HG02588 (cell line): ENCODE measurements around the gene CRKL.

Source experiments
- ATAC-seq: cut with Tn5 transposase; IDR thresholded peaks from one replicate; pipeline ENCODE4 v1.9.1; 2021; ENCODE audit warnings: mild to moderate bottlenecking, moderate library complexity; ENCODE audit not compliant: unreplicated experiment

Gene CRKL

DNA sequence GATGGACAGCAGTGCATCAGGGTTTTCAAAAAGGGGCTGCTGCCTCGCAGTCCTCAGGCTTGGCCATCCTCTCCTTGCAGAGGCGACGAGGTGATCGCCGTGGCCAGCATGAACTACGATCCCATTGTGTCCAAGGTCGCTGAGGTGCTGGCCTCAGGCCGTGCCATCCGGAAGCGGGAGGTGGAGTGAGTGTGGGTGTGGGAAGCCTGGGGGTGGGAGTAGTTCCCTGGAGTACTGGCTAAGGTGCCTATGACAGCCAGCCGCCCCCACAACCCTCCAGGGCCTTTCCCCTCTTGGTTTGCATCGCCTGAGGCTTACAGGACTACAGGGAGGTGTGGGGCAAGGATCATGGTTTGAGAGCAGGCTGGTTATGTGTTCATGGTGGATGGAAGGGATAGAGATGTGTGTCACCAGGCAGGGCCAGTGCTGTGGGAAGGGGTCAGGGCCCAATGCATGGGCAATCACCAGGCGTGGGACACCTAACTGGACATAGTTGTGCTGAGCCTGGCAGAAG, 62.8 kb downstream of the CRKL start:
- no peak for ATAC-seq

DNA sequence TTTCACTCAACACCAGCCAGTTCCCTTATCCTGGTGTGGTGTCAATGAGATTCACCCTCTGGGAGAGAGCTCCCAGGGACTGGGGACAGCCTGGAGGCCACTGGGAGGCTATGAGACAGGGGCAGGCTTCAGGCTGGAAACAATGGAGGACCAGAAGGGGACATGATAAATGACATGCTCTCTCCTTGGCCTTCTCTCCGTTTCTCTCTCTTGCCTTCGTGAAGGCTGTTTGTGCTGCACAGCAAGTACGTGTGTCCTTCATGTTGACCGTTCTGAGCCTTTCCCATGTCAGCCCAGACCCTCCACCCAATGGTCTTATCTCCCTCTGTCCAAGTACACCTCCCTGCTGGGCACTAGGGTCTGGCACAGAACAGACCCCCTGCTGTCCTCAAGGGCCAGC, 63.3 kb downstream of the CRKL start:
- ATAC-seq = no peak

DNA sequence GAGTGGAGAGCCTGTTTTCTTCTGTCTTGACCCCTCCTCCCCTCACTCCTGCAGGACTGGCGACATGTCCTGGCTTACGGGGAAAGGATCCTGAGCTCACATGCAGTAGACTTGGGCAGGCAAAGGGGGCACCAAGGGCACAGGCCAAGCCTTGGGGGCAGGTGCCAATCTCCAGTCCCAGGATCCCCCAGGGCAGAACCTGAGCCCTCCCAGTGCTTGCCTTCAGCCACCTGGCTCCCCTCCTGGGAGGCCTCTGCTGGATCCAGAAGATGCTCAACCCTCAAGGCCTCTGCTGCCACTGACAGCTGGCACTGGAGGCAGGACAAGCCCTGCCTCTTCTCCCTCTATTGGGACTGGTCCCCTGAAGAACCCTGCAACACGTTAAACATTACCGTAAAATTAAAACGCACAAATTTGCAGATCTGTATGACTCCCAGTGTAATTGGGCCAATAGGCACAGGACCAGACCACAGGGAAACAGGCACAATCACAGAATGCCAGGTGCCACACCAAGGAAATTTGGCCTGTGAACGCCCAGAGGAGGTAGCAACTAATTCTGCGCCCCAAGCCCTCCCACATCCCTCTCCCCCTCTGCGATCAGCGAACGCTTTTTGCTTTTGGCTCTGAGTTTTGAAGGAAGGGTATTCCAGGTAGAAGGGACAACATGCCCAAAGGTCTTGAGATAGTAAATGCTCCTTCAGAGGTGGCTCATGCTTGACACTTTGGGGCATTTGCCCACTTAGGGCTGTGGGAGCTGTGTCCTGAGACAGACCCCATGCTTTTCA, 63.9 kb downstream of the CRKL start:
- ATAC-seq = no peak

DNA sequence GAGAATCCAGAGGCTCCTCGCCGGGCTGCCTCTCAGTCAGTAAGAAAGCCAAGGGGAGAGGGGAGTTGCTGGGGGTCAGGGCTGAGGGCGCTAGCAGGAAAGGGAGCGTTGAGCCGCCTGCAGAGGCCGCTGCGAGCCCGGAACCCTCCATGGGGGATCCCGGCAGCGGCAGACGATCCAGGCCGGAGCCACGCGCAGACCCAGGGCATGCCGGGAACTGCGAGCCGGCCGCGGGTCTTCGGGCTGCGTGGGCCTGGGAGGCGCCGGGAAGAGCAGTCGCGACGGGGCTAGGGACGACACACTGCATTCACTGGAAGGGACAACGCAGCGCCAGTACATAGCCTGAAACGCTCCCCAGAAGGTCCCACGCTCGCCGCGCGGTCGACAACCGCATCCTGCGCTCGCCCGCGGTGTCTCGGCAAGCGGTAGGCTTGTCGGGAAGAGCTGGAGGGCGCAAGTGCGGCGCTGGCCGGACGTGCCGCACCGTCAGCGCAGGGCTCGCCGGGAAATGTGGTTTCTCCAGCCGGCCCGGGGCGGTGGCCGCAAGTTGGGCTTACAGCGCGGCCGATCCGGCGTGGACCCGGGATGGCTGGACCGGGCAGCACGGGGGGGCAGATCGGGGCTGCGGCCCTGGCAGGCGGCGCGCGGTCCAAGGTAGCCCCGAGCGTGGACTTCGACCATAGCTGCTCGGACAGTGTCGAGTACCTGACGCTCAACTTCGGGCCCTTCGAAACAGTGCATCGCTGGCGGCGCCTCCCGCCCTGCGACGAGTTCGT, 64.8 kb downstream of the CRKL start, which contains the start of gene LZTR1:
LZTR1 (plus strand) TSS at position 511 of the 776 bp plus-strand sequence; CDS start at position 586, 75 bp downstream.
- peak; percentile 76 for ATAC-seq

DNA sequence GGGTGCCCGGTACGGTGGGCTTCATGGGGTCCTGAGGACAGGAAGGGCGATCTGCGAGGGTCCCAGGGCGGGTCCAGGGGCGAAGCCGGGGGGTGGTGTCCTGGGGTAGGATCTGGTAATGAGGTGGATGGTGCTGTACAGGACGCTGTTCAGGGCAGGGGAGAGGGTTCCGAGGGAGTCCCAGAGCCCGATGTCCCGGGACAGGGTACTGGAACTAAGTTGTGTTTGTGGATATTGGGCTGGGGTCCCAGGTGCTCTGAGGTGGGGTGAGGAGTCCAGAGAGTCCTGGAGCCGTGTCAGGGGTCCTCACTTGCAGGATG, 65.3 kb downstream of the CRKL start:
- ATAC-seq = peak; percentile 10

- ATAC-seq = no peak
Measured at GRCh38 chr22:20983081-20983771, 66.0 kb downstream of the CRKL start.

- ATAC-seq = no peak
Measured at GRCh38 chr22:20985720-20986119, 68.5 kb downstream of the CRKL start.

DNA sequence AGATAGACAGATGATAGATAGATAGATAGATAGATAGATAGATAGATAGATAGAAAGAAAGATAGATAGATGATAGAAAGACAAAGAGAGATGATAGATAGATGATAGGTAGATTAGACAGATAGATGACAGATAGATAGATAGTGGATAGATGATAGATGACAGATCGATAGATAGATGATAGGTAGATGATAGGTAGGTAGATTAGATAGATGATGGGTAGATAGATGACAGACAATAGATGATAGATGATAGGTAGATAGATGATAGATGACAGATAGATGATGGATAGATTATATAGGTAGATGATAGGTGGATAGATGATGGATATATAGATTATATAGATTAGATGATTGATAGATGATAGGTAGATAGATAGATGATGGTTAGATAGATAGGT, 69.2 kb downstream of the CRKL start:
- ATAC-seq = no peak

GRCh38 chr22:20987375-20987774, 70.2 kb downstream of the CRKL start:
- ATAC-seq = no peak

GRCh38 chr22:20988573-20989322, 71.5 kb downstream of the CRKL start:
- no peak for ATAC-seq

DNA sequence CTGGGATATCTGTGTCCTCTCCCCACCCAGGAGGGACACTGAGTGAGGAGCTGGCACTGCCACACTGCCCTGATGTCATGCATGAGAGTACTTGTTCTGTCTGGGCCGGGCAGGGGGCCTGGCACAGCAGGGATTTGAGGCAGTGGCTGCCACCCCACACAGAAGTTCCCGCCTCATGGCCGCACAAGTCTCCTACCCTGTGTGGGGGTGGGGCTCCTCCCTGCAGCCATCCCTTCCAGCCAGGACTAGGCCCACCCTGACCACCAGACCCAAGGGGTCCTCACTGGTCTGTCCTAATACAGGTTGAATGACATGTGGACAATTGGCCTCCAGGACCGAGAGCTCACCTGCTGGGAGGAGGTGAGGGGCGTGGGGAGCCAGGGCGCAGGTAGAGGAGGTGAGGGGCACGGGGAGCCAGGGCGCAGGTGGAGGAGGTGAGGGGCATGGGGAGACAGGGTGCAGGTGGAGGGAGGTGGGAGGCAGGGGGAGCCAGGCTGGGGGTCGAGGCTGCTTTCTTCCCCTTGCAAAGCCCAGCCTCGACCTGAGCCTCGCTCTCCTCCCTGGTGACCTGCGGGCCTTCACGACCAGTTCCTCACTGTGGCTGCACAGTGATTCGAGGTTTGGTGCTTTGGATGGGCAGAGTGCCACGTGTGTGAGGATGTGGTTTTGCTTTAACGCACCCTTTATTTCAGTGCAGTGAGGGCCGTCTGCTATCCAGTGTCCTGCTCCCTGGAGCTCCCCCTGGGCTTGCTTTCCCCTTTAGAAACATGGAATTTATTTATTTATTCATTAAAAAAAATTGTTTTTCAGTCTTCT, 72.3 kb downstream of the CRKL start:
- no peak for ATAC-seq

GRCh38 chr22:20990184-20991180, 73.3 kb downstream of the CRKL start:
- no peak for ATAC-seq

GRCh38 chr22:20991252-20992055, 74.2 kb downstream of the CRKL start:
- ATAC-seq = no peak

DNA sequence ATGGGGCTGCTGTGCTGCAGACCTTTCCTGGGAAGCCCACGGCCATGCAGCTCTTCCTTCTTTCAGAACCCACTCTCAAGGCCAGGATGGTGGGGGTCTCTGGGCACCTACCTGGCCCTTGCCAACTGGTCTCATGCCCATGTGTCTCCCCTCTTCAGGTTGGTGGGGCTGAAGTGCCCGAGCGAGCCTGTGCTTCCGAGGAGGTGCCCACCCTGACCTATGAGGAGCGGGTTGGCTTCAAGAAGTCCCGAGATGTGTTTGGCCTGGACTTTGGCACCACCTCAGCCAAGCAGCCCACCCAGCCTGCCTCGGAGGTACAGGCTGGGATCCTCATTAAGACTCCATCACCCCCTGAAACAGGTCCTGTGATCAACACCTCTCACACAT, 74.8 kb downstream of the CRKL start:
- no peak for ATAC-seq

GRCh38 chr22:20992456-20993303, 75.5 kb downstream of the CRKL start:
- ATAC-seq = no peak

DNA sequence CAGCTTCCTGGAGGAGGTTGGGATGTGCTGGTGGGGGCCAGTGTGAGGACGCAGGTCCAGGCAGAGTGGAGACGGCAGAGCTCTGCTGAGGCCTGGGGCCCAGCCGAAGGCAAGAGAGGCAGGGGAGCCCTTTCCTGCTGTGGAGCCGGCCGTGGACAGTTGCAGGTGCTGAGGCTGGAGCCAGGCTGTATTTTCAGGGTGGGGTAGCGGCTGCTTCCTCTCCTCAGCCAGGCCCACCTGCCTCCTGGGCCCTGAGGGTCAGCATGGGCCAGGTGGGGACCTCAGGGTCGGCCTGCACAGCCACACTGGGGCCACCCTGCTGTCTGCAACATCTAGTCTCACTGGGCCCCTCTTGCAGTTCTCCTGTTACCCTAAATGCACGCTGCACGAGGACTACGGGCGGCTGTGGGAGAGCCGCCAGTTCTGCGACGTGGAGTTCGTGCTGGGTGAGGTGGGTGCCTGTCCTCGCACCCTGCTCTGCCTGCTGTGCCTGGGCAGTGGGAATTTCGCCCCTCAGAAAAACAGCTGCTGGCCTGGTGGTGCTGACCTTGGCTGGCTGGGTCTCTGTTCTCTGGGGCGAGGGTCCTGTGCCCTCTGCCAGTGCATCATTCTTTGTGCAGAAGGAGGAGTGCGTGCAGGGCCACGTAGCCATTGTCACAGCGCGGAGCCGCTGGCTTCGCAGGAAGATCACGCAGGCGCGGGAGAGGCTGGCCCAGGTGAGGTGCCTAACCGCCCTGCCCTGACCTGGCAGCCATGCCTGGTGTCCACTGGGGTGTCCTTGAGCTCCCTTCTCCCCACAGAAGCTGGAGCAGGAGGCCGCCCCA, 76.3 kb downstream of the CRKL start:
- ATAC-seq = no peak
